Duodenal mucosa (tissue), 2 donors: ENCODE results near the gene PDK3.

Experiments
- H3K27ac ChIP-seq: one replicate; pipeline ENCODE4 v1.7.0; 2013; ENCODE audit warnings: low read depth, low read length
- H3K27me3 ChIP-seq, 2 donors: one replicate each; pipeline ENCODE4 v1.7.0; 2013; ENCODE audit warnings: low read length in 2 of 2, control low read depth in 1 of 2; ENCODE audit not compliant: insufficient read depth in 2 of 2, control insufficient read depth in 1 of 2
- H3K36me3 ChIP-seq, 2 donors: one replicate each; pipeline ENCODE4 v1.7.0; 2013; ENCODE audit warnings: low read length in 2 of 2, control low read depth in 1 of 2; ENCODE audit not compliant: insufficient read depth in 2 of 2, control insufficient read depth in 1 of 2
- H3K4me1 ChIP-seq, 2 donors: one replicate each; pipeline ENCODE4 v1.7.0; 2013; ENCODE audit warnings: low read length in 2 of 2, control low read depth in 1 of 2; ENCODE audit not compliant: insufficient read depth in 2 of 2, control insufficient read depth in 1 of 2
- H3K4me3 ChIP-seq, 2 donors: one replicate each; pipeline ENCODE4 v1.7.0; 2013; ENCODE audit warnings: low read length in 2 of 2, low read depth in 1 of 2
- H3K9ac ChIP-seq, 2 donors: one replicate each; pipeline ENCODE4 v1.7.0; 2013; ENCODE audit warnings: low read length in 2 of 2, low read depth in 1 of 2
- H3K9me3 ChIP-seq, 2 donors: one replicate each; pipeline ENCODE4 v1.7.0; 2013; ENCODE audit warnings: low read length in 2 of 2, control low read depth in 1 of 2; ENCODE audit not compliant: control insufficient read depth in 1 of 2

The PDK3 gene

DNA sequence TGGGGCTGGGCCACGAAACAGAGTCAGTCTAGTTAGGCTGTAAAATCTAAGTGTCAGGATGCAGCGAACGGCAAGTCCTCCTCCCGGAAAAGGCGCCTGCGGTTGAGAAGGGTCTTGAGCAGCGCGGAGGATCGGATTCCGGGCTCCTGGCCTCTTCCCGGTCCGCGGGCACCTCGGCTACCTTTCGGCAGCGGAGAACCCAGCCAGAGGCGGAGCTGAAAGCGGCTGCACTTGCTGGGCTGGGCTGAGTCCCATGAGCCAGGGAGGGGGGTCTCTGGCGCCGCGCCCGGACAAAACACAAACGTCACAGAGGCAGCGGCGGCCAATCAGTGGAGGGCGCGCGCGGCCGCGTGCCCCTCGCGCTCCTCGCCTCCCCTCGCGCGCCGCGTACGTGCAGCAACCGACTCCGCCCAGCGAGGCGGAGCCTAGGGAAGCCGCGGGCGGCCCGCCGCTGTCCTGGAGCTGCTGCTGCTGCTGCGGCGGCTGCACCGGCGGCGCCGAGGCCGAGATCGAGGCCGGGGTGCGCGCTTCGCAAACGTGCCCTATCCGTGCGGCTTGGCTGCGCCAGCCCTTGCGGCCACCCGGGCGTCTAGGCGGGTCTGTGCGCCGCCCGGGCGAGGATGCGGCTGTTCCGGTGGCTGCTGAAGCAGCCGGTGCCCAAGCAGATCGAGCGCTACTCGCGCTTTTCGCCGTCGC lies at the start of gene PDK3:
TSS of gene PDK3 (plus strand) at position 451 of the 696 bp plus-strand sequence. CDS start at position 621, 170 bp downstream.
- H3K4me1 ChIP-seq = peaks cover 10 to 15% of the 10 kb centered on the region in 2 donors
- H3K27ac ChIP-seq = peak within 1 kb of the TSS; percentile 84
- no peaks in the 10 kb centered on the region for H3K36me3 ChIP-seq
- no peaks in the 10 kb centered on the region for H3K27me3 ChIP-seq
- no peaks in the 10 kb centered on the region for H3K9me3 ChIP-seq
- peak within 1 kb of the TSS; percentile 70 to 81 for H3K9ac ChIP-seq
- peak within 1 kb of the TSS; percentile 71 to 80 for H3K4me3 ChIP-seq

DNA sequence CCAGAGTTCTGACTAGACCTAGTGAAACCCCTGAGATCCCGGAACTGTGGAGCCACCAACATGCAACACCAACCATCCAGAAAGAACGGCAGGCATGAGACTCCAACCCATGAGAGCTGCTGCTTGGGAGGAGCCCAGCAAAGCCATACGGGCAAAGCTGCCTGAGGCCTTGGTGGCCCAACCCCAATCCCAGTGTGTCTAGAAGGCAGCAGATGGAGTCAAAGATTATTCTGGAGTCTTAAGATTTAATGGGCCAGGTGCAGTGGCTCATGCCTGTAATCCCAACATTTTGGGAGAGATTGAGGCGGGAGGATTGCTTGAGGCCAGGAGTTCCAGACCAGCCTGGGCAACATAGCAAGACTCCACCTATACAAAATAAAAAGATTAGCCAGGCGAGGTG lies 49.2 kb upstream of the PDK3 start:
- Histone ChIP-seq H3K4me3 (no peak overlapping the region), H3K27ac (no peak overlapping the region), H3K4me1 (no peaks in the 10 kb centered on the region), H3K9ac (no peak overlapping the region), H3K36me3 (no peaks in the 10 kb centered on the region), H3K9me3 (no peaks in the 10 kb centered on the region), H3K27me3 (no peaks in the 10 kb centered on the region)

- Histone ChIP-seq H3K27ac (no peak overlapping the region), H3K4me1 (peaks cover 17 to 18% of the 10 kb centered on the region in 2 donors), H3K4me3 (no peak overlapping the region), H3K9ac (no peak overlapping the region), H3K27me3 (no peaks in the 10 kb centered on the region), H3K9me3 (no peaks in the 10 kb centered on the region), H3K36me3 (no peaks in the 10 kb centered on the region)
Observed at GRCh38 chrX:24423960-24424359, 41.1 kb upstream of the PDK3 start.

DNA sequence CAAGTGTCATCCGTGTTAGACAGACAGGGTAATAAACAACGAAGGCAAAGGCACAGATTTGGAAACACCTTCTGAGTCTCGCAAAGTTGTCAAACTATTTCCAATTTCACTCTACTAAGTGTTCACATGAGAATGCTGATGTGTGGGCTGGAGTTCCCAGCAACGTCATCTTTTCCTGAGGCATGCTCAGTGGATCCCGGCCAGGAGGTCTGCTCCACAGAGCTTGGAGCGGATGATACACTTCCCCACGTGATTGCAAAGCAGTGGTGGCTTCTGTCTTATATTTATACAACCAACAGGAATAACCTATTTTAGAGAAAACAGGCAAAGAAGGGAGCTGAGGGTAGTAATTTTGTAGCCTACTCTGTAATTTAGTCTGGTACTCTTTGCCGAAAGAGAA lies 40.1 kb upstream of the PDK3 start:
- Histone ChIP-seq H3K27me3 (no peaks in the 10 kb centered on the region), H3K27ac (no peak overlapping the region), H3K9me3 (no peaks in the 10 kb centered on the region), H3K4me1 (peaks cover 17 to 18% of the 10 kb centered on the region in 2 donors), H3K36me3 (no peaks in the 10 kb centered on the region), H3K4me3 (no peak overlapping the region), H3K9ac (no peak overlapping the region)

- Histone ChIP-seq H3K27me3 (no peaks in the 10 kb centered on the region), H3K36me3 (no peaks in the 10 kb centered on the region), H3K4me1 (peaks cover 17 to 18% of the 10 kb centered on the region in 2 donors), H3K4me3 (no peak overlapping the region), H3K27ac (no peak overlapping the region), H3K9me3 (no peaks in the 10 kb centered on the region), H3K9ac (no peak overlapping the region)
Observed at GRCh38 chrX:24425806-24426205, 39.3 kb upstream of the PDK3 start.

- Histone ChIP-seq H3K9ac (no peak overlapping the region), H3K4me1 (peaks cover 17 to 18% of the 10 kb centered on the region in 2 donors), H3K4me3 (peak overlapping the region in 1 of 2 donors; percentile 45), H3K36me3 (no peaks in the 10 kb centered on the region), H3K27ac (no peak overlapping the region), H3K27me3 (no peaks in the 10 kb centered on the region), H3K9me3 (no peaks in the 10 kb centered on the region)
Observed at GRCh38 chrX:24426340-24426913, 38.7 kb upstream of the PDK3 start.

- peaks cover 17 to 18% of the 10 kb centered on the region in 2 donors for H3K4me1 ChIP-seq
- H3K9me3 ChIP-seq = no peaks in the 10 kb centered on the region
- no peaks in the 10 kb centered on the region for H3K36me3 ChIP-seq
- no peak overlapping the region for H3K9ac ChIP-seq
- H3K4me3 ChIP-seq = peak overlapping the region in 1 of 2 donors; percentile 45
- no peaks in the 10 kb centered on the region for H3K27me3 ChIP-seq
- peak overlapping the region; percentile 54 for H3K27ac ChIP-seq
Observed at GRCh38 chrX:24426921-24427746, 38.0 kb upstream of the PDK3 start.

DNA sequence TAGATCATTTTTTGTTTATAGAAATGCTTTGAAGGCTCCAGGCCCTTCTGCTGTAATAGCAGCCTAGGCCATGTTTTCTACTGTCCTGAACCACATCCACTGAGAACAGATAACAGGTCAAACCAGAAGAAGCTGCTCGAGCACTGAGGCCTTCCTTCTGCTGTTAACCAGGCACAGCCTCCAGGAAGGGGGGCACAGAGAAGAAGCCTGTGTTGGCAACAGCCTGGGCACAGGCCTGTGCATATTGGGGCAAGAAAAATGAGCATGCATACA lies 37.4 kb upstream of the PDK3 start:
- H3K4me3 ChIP-seq = no peak overlapping the region
- no peaks in the 10 kb centered on the region for H3K36me3 ChIP-seq
- peaks cover 17 to 18% of the 10 kb centered on the region in 2 donors for H3K4me1 ChIP-seq
- H3K27me3 ChIP-seq = no peaks in the 10 kb centered on the region
- H3K27ac ChIP-seq = no peak overlapping the region
- no peak overlapping the region for H3K9ac ChIP-seq
- no peaks in the 10 kb centered on the region for H3K9me3 ChIP-seq

- H3K9me3 ChIP-seq = no peaks in the 10 kb centered on the region
- H3K36me3 ChIP-seq = no peaks in the 10 kb centered on the region
- H3K9ac ChIP-seq = no peak overlapping the region
- H3K27ac ChIP-seq = no peak overlapping the region
- no peak overlapping the region for H3K4me3 ChIP-seq
- no peaks in the 10 kb centered on the region for H3K27me3 ChIP-seq
- peaks cover 17 to 18% of the 10 kb centered on the region in 2 donors for H3K4me1 ChIP-seq
Observed at GRCh38 chrX:24428516-24428915, 36.6 kb upstream of the PDK3 start.

DNA sequence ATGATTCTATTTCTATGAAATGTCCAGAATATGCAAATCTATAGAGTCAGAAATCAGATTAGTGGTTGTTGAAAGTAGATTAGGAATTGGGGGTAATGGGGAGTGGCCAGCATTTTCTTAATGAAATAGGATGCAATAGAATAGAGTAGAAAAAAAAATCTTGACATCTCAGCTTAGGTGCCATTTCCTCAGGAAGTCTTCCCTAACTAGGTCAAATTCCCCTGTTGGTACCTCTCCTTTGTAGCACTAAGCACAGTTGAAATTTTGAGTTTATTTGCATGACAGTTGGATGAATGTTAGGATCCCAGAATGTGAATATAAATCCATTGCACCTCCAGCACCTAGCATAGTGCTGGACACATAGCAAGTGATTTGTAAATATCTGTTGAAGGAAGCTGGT lies 30.0 kb upstream of the PDK3 start:
- no peaks in the 10 kb centered on the region for H3K9me3 ChIP-seq
- H3K9ac ChIP-seq = no peak overlapping the region
- H3K27me3 ChIP-seq = no peaks in the 10 kb centered on the region
- H3K4me3 ChIP-seq = no peak overlapping the region
- H3K27ac ChIP-seq = no peak overlapping the region
- H3K36me3 ChIP-seq = no peaks in the 10 kb centered on the region
- H3K4me1 ChIP-seq = no peaks in the 10 kb centered on the region
